WTC11 (cell line): ENCODE results near the gene IL1RAP.

ENCODE experiments used
- GTF2I ChIP-seq: fragments of 250-450 bp; sonication (Bioruptor Pico); conservative IDR thresholded peaks from 2 replicates; pipeline ENCODE4 v1.4.0; 2021; ENCODE audit warnings: mild to moderate bottlenecking
- NR2C2 ChIP-seq: sonication (generic); formaldehyde crosslinking; IDR thresholded peaks from 2 replicates; pipeline ENCODE4 v1.8.0; 2022; ENCODE audit warnings: mild to moderate bottlenecking, missing genetic modification reagents

DNA sequence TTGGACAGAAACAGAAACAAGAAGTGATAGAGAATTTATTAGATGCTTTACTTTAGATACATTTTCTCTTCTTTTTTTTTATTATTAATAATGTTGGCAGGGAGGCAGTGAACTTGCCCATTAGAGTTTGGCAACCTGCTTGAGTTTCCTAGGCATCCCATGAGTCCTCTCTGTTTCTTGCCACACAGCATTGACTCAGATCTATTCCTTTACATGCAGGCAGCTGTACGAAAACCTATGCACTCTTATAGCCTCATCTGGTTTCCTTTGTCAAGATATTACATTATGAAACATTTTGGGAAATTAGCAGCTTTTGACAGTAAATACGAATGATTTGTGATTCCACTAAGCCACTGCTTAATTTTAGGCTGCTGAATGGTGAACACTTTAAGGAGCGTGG, 23.3 kb downstream of the IL1RAP start:
- no peak for TF ChIP-seq GTF2I (CRISPR knock-in tag)
- no peak for TF ChIP-seq NR2C2 (CRISPR knock-in tag)
